ENCODE measurements around the gene CUX1.

The CUX1 gene

DNA sequence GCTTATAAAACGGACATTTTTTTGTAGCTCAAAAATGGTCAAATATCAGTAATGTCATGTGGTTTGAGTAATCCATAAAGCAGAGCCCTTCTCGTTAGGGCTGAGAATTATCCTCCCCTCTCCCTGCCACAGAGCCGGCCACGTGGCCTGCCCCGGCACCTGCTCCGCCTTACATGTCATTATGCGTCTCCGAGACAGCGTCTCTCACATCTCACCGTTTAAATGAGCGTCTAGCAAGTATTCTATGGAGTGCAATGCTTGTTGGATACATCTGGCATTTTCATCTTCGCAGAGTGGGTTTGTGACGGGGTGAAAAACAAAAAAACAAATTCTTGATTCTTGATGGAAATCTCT is 86.1 kb downstream of the CUX1 start:
- H3K4me3 ChIP-seq (ENCODE audit: low read length): no peak overlapping the region
- H3K9me3 ChIP-seq (ENCODE audit: insufficient read depth, low read depth, low read length): no peaks in the 10 kb centered on the region
- H3K9ac ChIP-seq (ENCODE audit: low read depth, low read length): no peak overlapping the region
- WGBS: 85% methylated on average over 13 of the region's 13 CpGs
- H3K4me1 ChIP-seq (ENCODE audit: insufficient read depth, low read length): no peaks in the 10 kb centered on the region
- no peaks in the 10 kb centered on the region for H3K36me3 ChIP-seq (ENCODE audit: insufficient read depth, low read length)
- no peak overlapping the region for H3K27ac ChIP-seq (ENCODE audit: low read depth, low read length)
- H3K27me3 ChIP-seq (ENCODE audit: insufficient read depth, low read length): no peaks in the 10 kb centered on the region

DNA sequence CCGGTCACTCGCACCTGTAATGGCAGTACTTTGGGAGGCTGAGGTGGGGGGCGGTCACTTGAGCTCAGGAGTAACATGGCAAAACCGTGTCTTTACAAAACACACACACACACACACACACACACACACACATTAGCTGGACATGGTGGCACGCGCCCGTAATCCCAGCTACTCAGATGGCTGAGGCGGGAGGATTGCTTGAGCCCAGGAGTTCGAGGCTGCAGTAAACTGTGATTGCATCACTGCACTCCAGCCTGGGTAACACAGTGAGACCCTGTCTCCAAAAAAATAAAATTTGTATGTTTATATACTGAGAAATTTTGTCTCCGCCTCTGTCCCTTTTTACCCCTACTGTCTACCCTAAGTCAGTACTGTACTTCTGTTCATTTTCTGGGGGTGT is 86.6 kb downstream of the CUX1 start:
- no peaks in the 10 kb centered on the region for H3K27me3 ChIP-seq (ENCODE audit: insufficient read depth, low read length)
- H3K4me3 ChIP-seq (ENCODE audit: low read length): no peak overlapping the region
- no peaks in the 10 kb centered on the region for H3K4me1 ChIP-seq (ENCODE audit: insufficient read depth, low read length)
- H3K9ac ChIP-seq (ENCODE audit: low read depth, low read length): no peak overlapping the region
- no peaks in the 10 kb centered on the region for H3K9me3 ChIP-seq (ENCODE audit: insufficient read depth, low read depth, low read length)
- no peak overlapping the region for H3K27ac ChIP-seq (ENCODE audit: low read depth, low read length)
- WGBS: 91% methylated on average over 9 of the region's 10 CpGs
- no peaks in the 10 kb centered on the region for H3K36me3 ChIP-seq (ENCODE audit: insufficient read depth, low read length)

DNA sequence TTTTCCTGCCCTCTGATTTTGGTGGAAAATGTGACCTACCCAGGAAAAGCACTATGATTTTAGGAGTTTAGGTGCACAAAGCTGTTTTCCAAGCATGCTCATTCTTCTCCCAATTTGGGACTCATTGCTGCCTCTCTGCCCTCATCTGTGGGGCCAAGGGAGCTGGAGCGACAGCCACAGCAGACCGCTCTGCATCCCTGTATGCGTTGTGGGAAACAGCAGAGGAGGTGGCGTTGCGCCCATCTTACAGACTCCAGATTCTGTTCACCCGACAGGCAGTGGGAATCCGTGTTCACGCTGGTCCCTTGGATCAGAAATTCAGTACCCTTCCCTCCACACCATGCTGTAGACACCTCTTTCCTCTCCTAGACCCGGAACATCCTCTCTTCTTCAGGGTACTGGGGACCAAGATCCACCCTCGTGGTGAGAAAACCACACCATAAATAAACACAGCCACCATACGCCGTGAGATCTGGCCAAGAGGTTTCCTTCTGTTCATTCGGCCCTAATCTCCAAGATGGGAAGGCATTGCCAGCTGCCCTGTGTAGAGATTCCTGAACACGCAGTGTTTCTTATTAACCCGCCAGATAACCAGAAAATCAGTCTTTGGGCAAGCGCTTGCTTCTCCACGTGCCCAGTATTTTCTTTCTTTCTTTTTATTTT is 87.9 kb downstream of the CUX1 start:
- Histone ChIP-seq H3K27ac (ENCODE audit: low read depth, low read length) (no peak overlapping the region), H3K9me3 (ENCODE audit: insufficient read depth, low read depth, low read length) (no peaks in the 10 kb centered on the region), H3K27me3 (ENCODE audit: insufficient read depth, low read length) (no peaks in the 10 kb centered on the region), H3K4me3 (ENCODE audit: low read length) (no peak overlapping the region), H3K9ac (ENCODE audit: low read depth, low read length) (no peak overlapping the region), H3K4me1 (ENCODE audit: insufficient read depth, low read length) (no peaks in the 10 kb centered on the region), H3K36me3 (ENCODE audit: insufficient read depth, low read length) (no peaks in the 10 kb centered on the region)
- WGBS: 95% methylated on average over 17 of the region's 17 CpGs

DNA sequence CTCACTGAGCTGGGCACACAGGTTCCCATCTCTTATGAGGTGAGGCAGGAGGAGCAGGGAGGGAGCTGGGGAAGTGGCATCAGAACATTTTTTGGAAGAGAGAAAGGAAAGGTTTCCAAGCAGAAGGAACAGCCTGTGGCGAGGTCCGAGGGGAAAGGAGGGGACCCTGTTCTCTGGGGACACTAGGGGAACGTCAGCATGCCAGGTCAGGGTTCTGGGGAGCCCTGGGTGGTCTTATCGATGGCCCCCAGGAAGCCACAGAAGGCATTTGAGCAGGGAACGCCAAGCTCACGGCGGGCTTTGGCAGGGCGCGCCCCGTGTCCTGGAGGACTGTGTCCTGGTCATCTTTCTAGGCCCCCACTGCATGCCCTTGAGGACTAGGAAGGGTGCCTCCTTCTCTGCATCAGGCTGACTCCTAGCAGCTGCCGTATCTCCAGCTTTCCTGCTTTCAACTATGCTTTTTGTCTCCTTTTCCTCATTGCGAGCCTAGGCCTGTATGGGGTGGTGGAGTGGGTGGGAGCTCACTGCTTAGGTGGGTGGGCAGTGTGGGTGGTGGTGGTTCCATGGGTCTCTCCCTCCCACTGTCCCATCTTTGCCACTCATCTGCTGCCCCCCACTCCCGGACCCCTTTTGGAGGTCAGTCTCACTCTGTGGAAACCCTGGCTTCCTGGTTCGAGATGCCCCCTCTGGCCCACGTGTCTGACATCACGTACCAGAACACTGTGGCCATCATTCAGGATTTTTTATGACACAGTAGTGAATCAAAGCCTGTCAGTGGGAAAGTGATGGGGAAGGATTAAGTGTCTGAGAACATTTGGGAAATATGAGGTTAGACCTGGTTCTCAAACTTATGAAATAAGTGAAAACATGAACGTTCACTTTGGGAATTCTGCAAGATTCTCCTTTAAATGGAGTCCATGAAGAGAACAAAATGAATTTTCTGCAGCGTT is 89.1 kb downstream of the CUX1 start:
- H3K27ac ChIP-seq (ENCODE audit: low read depth, low read length): no peak overlapping the region
- H3K36me3 ChIP-seq (ENCODE audit: insufficient read depth, low read length): no peaks in the 10 kb centered on the region
- H3K9me3 ChIP-seq (ENCODE audit: insufficient read depth, low read depth, low read length): no peaks in the 10 kb centered on the region
- no peak overlapping the region for H3K9ac ChIP-seq (ENCODE audit: low read depth, low read length)
- no peaks in the 10 kb centered on the region for H3K4me1 ChIP-seq (ENCODE audit: insufficient read depth, low read length)
- 96% methylated on average over 18 of the region's 18 CpGs for WGBS
- no peaks in the 10 kb centered on the region for H3K27me3 ChIP-seq (ENCODE audit: insufficient read depth, low read length)
- no peak overlapping the region for H3K4me3 ChIP-seq (ENCODE audit: low read length)

DNA sequence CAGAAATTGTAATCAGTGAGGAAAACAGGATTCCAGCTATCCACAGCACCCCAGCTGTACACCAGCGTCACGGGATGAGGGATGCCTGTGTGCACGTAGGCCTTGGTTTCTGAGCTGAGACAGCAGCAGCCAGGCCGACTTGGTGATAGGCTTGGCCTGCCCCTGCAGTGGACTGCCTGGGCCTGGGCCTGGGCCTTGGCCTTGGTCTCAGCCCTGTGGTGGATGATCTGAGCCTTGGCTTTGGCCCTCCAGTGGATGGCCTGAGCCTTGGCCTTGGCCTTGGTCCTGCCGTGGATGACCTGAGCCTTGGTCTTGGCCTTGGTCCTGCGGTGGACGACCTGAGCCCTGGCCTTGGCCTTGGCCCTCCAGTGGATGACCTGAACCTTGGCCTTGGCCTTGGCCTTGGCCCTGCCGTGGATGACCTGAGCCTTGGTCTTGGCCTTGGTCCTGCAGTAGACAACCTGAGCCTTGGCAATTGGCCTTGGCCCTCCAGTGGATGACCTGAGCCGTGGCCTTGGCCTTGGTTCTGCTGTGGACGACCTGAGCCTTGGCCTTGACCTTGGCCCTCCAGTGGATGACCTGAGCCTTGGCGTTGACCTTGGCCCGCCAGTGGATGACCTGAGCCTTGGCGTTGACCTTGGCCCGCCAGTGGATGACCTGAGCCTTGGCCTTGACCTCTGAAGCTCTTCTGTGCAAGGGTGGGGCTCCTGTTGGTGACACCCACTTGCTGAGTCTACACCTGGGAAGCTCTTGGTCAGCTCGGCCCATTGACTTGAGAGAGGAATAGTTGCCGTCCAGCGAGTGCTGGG is 93.8 kb downstream of the CUX1 start:
- Histone ChIP-seq H3K4me3 (ENCODE audit: low read length) (no peak overlapping the region), H3K4me1 (ENCODE audit: insufficient read depth, low read length) (peaks cover 9% of the 10 kb centered on the region), H3K36me3 (ENCODE audit: insufficient read depth, low read length) (peaks cover 5% of the 10 kb centered on the region; the same call in 1 of the 2 replicates), H3K27me3 (ENCODE audit: insufficient read depth, low read length) (no peaks in the 10 kb centered on the region), H3K27ac (ENCODE audit: low read depth, low read length) (no peak overlapping the region), H3K9ac (ENCODE audit: low read depth, low read length) (no peak overlapping the region), H3K9me3 (ENCODE audit: insufficient read depth, low read depth, low read length) (no peaks in the 10 kb centered on the region)
- WGBS: 92% methylated on average over 17 of the region's 17 CpGs

DNA sequence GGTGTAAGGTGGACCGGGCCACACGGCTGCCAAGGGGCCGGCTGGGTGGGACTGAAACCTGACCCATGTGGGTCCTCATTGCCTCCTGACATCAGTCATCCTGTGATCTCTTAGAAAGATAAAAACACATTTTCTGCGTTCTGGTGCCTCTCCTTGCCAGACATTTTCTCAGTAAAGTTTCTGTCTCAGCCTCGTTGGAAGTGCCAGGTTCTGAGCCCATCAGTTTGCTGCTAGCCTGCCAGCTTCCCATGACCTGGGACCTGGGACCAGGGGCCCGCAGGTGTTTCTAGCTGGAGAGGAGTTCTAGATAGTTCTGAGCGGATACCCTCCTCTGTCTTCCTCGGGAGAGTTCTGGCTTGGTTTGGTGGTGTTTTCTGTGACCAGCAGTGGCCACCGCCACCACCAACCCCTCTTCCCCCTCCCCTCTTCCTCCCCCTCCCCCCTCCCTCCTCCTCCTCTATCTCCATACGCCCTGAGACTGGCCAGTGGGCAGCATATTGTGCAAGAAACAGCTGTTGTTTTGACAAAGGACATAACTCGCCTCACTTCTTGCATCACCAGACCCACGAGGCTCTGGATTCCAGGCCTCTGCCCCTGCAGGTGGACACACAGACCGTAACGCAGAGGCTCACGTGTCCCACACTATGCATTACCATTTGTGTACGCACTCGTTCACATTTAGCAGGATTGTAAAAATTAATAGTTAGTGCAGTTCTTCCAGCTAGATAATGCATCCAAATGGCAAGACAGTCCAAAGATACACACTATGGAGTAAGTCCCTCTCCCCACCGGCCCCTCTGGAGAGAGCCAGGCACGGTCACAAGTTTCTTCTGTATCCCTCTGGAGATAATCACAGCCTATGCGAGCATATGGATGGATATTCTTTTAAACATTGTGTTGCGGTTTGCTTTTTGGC is 94.6 kb downstream of the CUX1 start:
- Histone ChIP-seq H3K9ac (ENCODE audit: low read depth, low read length) (no peak overlapping the region), H3K4me3 (ENCODE audit: low read length) (no peak overlapping the region), H3K27ac (ENCODE audit: low read depth, low read length) (no peak overlapping the region; the same call in none of the 2 replicates)

DNA sequence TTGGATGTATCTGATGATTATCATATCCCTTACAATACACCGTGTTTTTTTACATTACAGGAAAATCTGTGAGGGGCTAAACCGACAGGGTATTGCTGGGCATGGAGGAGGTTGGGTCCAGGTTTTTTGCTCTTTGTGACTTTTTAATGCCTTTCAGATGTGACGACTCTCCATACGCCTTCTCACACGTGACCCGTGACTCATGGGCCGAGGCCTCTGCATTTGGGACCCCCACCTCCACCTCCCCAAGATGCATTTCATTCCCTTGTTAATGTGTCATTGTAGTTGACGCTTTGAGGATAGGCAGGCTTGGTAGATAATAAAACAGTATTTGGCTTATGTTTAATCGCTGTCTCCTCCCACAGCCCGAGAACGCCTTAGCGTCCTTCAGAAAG is 95.3 kb downstream of the CUX1 start:
- no peaks in the 10 kb centered on the region for H3K27me3 ChIP-seq (ENCODE audit: insufficient read depth, low read length)
- H3K9me3 ChIP-seq (ENCODE audit: insufficient read depth, low read depth, low read length): no peaks in the 10 kb centered on the region
- no peak overlapping the region for H3K9ac ChIP-seq (ENCODE audit: low read depth, low read length)
- no peak overlapping the region; the same call in none of the 2 replicates for H3K27ac ChIP-seq (ENCODE audit: low read depth, low read length)
- H3K36me3 ChIP-seq (ENCODE audit: insufficient read depth, low read length): peaks cover 20% of the 10 kb centered on the region
- peaks cover 9% of the 10 kb centered on the region for H3K4me1 ChIP-seq (ENCODE audit: insufficient read depth, low read length)
- H3K4me3 ChIP-seq (ENCODE audit: low read length): no peak overlapping the region
- WGBS: 75% methylated on average over 11 of the region's 12 CpGs

More for the DNA sequence above, 94.6 kb downstream of the CUX1 start:
- H3K36me3 ChIP-seq (ENCODE audit: insufficient read depth, low read length): peaks cover 13% of the 10 kb centered on the region
- peaks cover 9% of the 10 kb centered on the region for H3K4me1 ChIP-seq (ENCODE audit: insufficient read depth, low read length)
- no peaks in the 10 kb centered on the region for H3K9me3 ChIP-seq (ENCODE audit: insufficient read depth, low read depth, low read length)
- no peaks in the 10 kb centered on the region for H3K27me3 ChIP-seq (ENCODE audit: insufficient read depth, low read length)
- 84% methylated on average over 18 of the region's 21 CpGs for WGBS

DNA sequence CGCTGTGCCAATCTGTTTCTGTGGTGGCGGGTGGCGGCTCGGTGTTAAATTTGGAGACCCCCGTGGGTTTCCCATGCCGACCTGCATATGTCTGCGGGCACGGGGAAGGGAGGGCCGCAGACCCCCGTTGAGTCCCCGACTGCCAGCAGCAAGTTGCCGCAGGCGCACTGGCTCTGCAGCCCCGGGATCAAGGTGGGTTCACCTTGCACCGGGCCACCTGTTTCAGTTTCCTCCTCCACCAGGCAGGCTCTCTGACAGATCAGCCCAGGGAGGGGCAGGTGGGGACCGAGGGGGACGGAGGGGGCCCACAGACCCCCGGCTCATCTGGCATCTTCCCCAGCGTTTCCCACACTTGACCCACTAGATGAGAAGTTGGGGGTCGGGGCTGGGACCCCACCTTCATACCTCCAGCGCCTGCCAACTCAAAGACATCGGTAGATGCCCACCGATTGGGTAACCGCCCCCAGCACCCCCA is 95.9 kb downstream of the CUX1 start:
- Histone ChIP-seq H3K9ac (ENCODE audit: low read depth, low read length) (no peak overlapping the region), H3K4me3 (ENCODE audit: low read length) (no peak overlapping the region), H3K36me3 (ENCODE audit: insufficient read depth, low read length) (peaks cover 26% of the 10 kb centered on the region), H3K27me3 (ENCODE audit: insufficient read depth, low read length) (no peaks in the 10 kb centered on the region), H3K9me3 (ENCODE audit: insufficient read depth, low read depth, low read length) (no peaks in the 10 kb centered on the region), H3K4me1 (ENCODE audit: insufficient read depth, low read length) (peaks cover 9% of the 10 kb centered on the region), H3K27ac (ENCODE audit: low read depth, low read length) (no peak overlapping the region)
- WGBS: 89% methylated on average over 24 of the region's 24 CpGs

DNA sequence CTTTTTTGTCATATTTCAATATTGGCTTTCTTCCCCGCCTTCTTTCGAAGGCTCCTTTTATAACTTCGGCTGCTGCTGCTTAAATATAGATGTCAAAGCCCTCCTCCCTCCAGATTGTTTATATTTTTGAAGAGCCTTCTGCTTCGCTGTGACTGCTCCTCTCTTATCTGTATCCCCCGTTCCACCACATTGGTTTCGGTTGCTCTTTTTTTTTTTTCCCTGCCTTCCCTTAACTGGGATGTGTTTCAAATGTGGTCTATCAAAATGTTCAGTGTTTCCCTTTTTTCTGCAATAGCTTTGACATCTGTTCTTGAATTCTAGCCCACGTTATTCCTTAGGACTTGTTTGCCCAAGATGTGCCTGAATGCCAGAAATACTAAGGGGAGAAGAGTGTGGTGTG is 96.4 kb downstream of the CUX1 start:
- no peak overlapping the region for H3K27ac ChIP-seq (ENCODE audit: low read depth, low read length)
- no peaks in the 10 kb centered on the region for H3K27me3 ChIP-seq (ENCODE audit: insufficient read depth, low read length)
- peaks cover 27% of the 10 kb centered on the region for H3K36me3 ChIP-seq (ENCODE audit: insufficient read depth, low read length)
- no peak overlapping the region for H3K4me3 ChIP-seq (ENCODE audit: low read length)
- H3K9ac ChIP-seq (ENCODE audit: low read depth, low read length): no peak overlapping the region
- WGBS: 86% methylated on average over 6 of the region's 7 CpGs
- peaks cover 9% of the 10 kb centered on the region for H3K4me1 ChIP-seq (ENCODE audit: insufficient read depth, low read length)
- no peaks in the 10 kb centered on the region for H3K9me3 ChIP-seq (ENCODE audit: insufficient read depth, low read depth, low read length)

DNA sequence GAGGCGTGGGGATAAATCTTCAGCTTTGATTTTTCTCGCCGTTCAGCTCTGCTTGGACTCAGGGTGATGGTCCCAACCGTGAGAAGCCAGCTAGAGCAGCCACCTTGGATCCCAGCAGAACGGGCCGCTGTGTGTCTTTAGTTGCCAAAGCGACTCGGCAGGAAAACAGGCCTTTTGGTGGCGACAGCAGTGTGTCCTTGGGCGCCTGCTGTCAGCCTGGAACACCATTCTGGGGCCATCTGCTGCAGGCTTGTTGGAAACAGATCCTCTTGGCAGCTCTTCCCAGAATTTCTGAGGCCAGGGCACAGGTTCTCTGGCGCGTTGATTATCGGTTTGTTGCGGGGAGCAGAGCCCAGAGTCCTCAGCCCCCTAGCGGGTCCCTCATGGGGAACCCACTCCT is 97.6 kb downstream of the CUX1 start:
- no peak overlapping the region for H3K4me3 ChIP-seq (ENCODE audit: low read length)
- H3K27ac ChIP-seq (ENCODE audit: low read depth, low read length): no peak overlapping the region
- H3K9me3 ChIP-seq (ENCODE audit: insufficient read depth, low read depth, low read length): no peaks in the 10 kb centered on the region
- H3K9ac ChIP-seq (ENCODE audit: low read depth, low read length): no peak overlapping the region
- WGBS: 92% methylated on average over 15 of the region's 15 CpGs
- peaks cover 9% of the 10 kb centered on the region for H3K4me1 ChIP-seq (ENCODE audit: insufficient read depth, low read length)
- H3K36me3 ChIP-seq (ENCODE audit: insufficient read depth, low read length): peaks cover 30% of the 10 kb centered on the region
- H3K27me3 ChIP-seq (ENCODE audit: insufficient read depth, low read length): no peaks in the 10 kb centered on the region

Data from HUES64 (cell line).